AG04450 (cell line): ENCODE measurements around the gene ARHGAP23. TPM values are rescaled to one million over a fixed set of nuclear protein-coding genes. Genes with fewer than 3 reads are reported as not detected.

Experiments used
- CTCF ChIA-PET: fragments of 300-600, 350-600 bp; formaldehyde crosslinking; extraction: SDS; loops from one replicate; lab custom pipeline; 2022; ENCODE audit warnings: antibody characterized with exemption, inconsistent platforms; lab: Charles Lee
- POLR2A ChIA-PET: fragments of 350-600 bp; formaldehyde crosslinking; extraction: SDS; loops from one replicate; lab custom pipeline; 2021; ENCODE audit warnings: antibody characterized with exemption, inconsistent platforms; lab: Yijun Ruan, JAX
- DNase-seq: peaks from one replicate; pipeline ENCODE4 v3.0.0-alpha.2; 2011; ENCODE audit warnings: low read depth, low spot score
- H3K27ac ChIP-seq: one replicate; pipeline ENCODE4 v1.5.1; 2012; ENCODE audit warnings: low read depth, low read length, control low read depth
- H3K27me3 ChIP-seq: one replicate; pipeline ENCODE4 v1.6.0; 2012; ENCODE audit warnings: low read length; ENCODE audit not compliant: control insufficient read depth, insufficient read depth
- H3K4me3 ChIP-seq: 2 replicates; pipeline ENCODE4 v1.5.1; 2011; ENCODE audit warnings: mild to moderate bottlenecking, low read depth, low read length, control low read depth
- H3K9me3 ChIP-seq: 2 replicates; pipeline ENCODE4 v1.5.1; 2012; ENCODE audit warnings: low read length; ENCODE audit not compliant: control insufficient read depth, insufficient read depth
- CTCF ChIP-seq: IDR thresholded peaks from 2 replicates; pipeline ENCODE4 v1.5.1; 2011; ENCODE audit warnings: low read depth, low read length, control low read depth, inconsistent platforms
- polyA plus RNA-seq: library from polyadenylated mRNA; depleted of rRNA; stranded (reverse); fragments of >200 nt; gene quantifications from 2 replicates; pipeline ENCODE4 v1.2.3, GENCODE V29; 2011

ARHGAP23 gene
- polyA plus RNA-seq, 1 experiment: 14.1 TPM

- no peak overlapping the region for H3K4me3 ChIP-seq
- DNase-seq: no peak
- POLR2A ChIA-PET: interaction anchor here (1.4 kb wide), 1 partner anchor 12 kb away, joined by 5 read pairs; no protein-coding TSS in a partner anchor
- TF ChIP-seq CTCF: no peak
- no peaks in the 10 kb centered on the region for H3K27me3 ChIP-seq
- H3K27ac ChIP-seq: no peak overlapping the region
- no peaks in the 10 kb centered on the region for H3K9me3 ChIP-seq
- CTCF ChIA-PET: interaction anchor here (0.9 to 1.3 kb wide), 2 partner anchors 52 to 53 kb away, joined by 3 to 4 read pairs; no protein-coding TSS in a partner anchor
Measured at GRCh38 chr17:38439436-38439835, 11.2 kb downstream of the ARHGAP23 start.

GRCh38 chr17:38440614-38441397 lies 12.5 kb downstream of the ARHGAP23 start:
- no peak for TF ChIP-seq CTCF
- CTCF ChIA-PET: interaction anchor here (1.4 to 1.8 kb wide), 2 partner anchors 10 to 117 kb away, joined by 4 to 5 read pairs; no protein-coding TSS in a partner anchor
- no peak for DNase-seq
- Histone ChIP-seq H3K9me3 (no peaks in the 10 kb centered on the region), H3K4me3 (no peak overlapping the region), H3K27ac (no peak overlapping the region), H3K27me3 (no peaks in the 10 kb centered on the region)
- POLR2A ChIA-PET: interaction anchor here (0.6 to 1.4 kb wide), 3 partner anchors 10 to 24 kb away, joined by 3 to 6 read pairs (median 5); no protein-coding TSS in a partner anchor

GRCh38 chr17:38441429-38442061 lies 13.3 kb downstream of the ARHGAP23 start:
- ChIA-PET CTCF (interaction anchor here (1.4 to 2.3 kb wide), 3 partner anchors 10 to 117 kb away, joined by 4 to 8 read pairs (median 5); no protein-coding TSS in a partner anchor), POLR2A (interaction anchor here (0.6 to 1.4 kb wide), 2 partner anchors 10 to 23 kb away, joined by 3 to 6 read pairs; no protein-coding TSS in a partner anchor)
- Histone ChIP-seq H3K27me3 (no peaks in the 10 kb centered on the region), H3K4me3 (no peak overlapping the region), H3K9me3 (no peaks in the 10 kb centered on the region), H3K27ac (no peak overlapping the region)
- TF ChIP-seq CTCF: no peak
- no peak for DNase-seq

- POLR2A ChIA-PET: interaction anchor here (1.4 kb wide), 1 partner anchor 9 kb away, joined by 3 read pairs; no protein-coding TSS in a partner anchor
- TF ChIP-seq CTCF: no peak
- H3K4me3 ChIP-seq: no peak overlapping the region
- no peaks in the 10 kb centered on the region for H3K9me3 ChIP-seq
- no peaks in the 10 kb centered on the region for H3K27me3 ChIP-seq
- no peak for DNase-seq
- H3K27ac ChIP-seq: no peak overlapping the region
- CTCF ChIA-PET: interaction anchor here (1.0 to 2.3 kb wide), 4 partner anchors 11 to 116 kb away, joined by 3 to 8 read pairs (median 4); no protein-coding TSS in a partner anchor
Measured at GRCh38 chr17:38442548-38442947, 14.3 kb downstream of the ARHGAP23 start.
